ENCODE results near the gene BTBD10. TPM values are rescaled to one million over a fixed set of nuclear protein-coding genes. Genes with fewer than 3 reads are reported as not detected.

BTBD10 gene
- 37.1 and 38.6 TPM in 2 replicates for total RNA-seq (2014; rRNA removed; shearing (Covaris generic))

DNA sequence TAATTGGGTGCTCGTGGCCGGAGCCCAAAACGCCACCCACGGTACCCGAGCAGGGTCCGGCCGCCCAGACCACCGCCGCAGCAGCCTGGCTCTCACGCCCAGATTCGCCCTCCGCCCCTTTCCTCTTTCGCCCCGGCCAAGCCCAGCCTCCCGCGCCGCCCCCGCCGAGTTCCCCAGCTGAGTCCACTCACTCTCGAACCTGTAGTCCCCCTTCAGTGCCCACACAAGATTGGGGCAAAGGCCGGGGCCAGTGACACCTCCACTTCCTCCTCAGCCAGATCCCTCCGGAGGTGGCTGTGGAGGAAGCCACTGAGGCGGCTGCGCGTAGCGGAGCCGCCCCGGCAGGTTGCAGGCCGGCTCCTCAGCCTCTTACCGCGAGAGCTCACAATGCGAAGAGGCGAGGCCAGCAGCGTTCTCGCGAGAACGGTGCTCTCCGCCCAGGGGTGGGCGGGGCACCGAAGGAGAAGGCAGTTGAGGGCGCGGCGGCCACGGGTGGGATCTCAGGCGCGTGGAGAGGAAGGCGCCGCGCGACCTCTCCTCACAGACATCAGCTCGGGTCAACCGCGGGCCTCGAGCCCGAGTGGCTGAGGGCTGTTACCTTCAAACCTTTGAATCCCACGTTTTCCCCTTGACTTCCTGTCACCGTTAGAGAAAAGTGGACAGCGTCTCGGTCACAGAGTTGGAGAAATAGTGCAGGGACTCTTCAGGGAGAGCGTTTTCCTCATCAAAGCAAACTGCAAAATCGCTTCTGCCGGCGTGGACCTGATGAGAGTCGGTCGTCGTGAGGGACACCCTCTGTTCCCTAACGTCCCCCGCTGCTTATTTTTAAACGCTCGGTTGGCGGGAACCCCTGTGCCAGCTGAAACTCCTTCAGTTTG, at the start of gene BTBD10:
Gene BTBD10 (minus strand): TSS at position 322 of the 878 bp plus-strand sequence. CDS start 18,098 bp downstream, outside the sequence.
- DNase-seq, result peak; percentile 96 to 98

GRCh38 chr11:13503393-13503792, 40.4 kb upstream of the BTBD10 start:
- H3K27ac ChIP-seq, result no peak overlapping the region
- H3K27me3 ChIP-seq, result no peaks in the 10 kb centered on the region
- H3K36me3 ChIP-seq, result no peaks in the 10 kb centered on the region
- no peak overlapping the region for H3K4me3 ChIP-seq
- H3K4me1 ChIP-seq, result no peaks in the 10 kb centered on the region
- DNase-seq, result no peak
- no peaks in the 10 kb centered on the region for H3K9me3 ChIP-seq (replicated peaks)

More for the DNA sequence above, at the start of gene BTBD10:
- Histone ChIP-seq H3K36me3 (no peaks in the 10 kb centered on the region), H3K27me3 (no peaks in the 10 kb centered on the region), H3K27ac (peak within 1 kb of the TSS; percentile 76), H3K9me3 (replicated peaks) (no peaks in the 10 kb centered on the region), H3K4me3 (peak within 1 kb of the TSS; percentile 80), H3K4me1 (no peaks in the 10 kb centered on the region)

DNA sequence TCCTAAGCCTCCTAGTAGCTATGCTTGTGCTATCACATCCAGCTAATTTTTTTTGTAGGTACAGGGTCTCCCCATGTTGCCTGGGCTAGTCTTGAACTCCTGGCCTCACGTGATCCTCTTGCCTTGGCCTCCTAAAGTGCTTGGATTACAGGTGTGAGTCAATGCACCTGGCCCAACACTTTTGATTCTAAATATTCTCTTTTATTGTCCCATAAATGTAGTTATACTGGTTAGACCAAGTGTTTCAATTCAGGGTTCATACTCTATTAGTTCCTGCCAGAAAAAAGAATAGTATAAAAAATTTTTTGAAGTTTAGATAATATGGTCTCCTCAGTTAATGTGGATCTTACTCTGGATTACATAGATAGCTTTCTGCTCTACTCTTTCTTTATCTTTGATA, 39.5 kb upstream of the BTBD10 start:
- no peaks in the 10 kb centered on the region for H3K9me3 ChIP-seq (replicated peaks)
- H3K36me3 ChIP-seq, result no peaks in the 10 kb centered on the region
- DNase-seq, result no peak
- H3K27ac ChIP-seq, result no peak overlapping the region
- H3K27me3 ChIP-seq, result no peaks in the 10 kb centered on the region
- H3K4me1 ChIP-seq, result no peaks in the 10 kb centered on the region
- H3K4me3 ChIP-seq, result no peak overlapping the region

DNA sequence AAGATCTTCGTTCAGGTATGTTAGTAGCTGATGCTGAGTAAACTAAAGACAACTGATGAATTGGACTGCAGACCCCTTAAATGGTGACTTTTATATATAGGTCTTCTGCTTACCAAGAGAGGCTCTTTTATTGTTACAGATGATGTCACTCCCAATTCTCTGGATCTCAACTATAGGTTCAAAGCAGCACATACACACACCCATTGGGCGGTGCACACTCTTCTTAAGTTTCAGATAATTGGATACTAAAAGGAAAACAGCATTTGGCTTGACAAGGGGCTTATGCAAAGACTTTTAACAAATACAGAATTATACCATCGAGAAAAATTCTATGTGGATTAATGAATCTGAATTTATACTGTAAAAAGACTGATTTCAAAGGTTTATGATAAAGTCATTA, 32.9 kb upstream of the BTBD10 start, which contains the start of gene PTH:
Gene PTH (minus strand): TSS at position 69 of the 400 bp plus-strand sequence. CDS start 3,142 bp downstream, outside the sequence.
- no peak within 1 kb of the TSS for H3K4me3 ChIP-seq
- H3K27ac ChIP-seq, result no peak within 1 kb of the TSS
- H3K27me3 ChIP-seq, result no peaks in the 10 kb centered on the region; the same call in 1 of the 2 replicates
- no peaks in the 10 kb centered on the region for H3K4me1 ChIP-seq
- DNase-seq, result no peak
- no peaks in the 10 kb centered on the region for H3K36me3 ChIP-seq
- H3K9me3 ChIP-seq (replicated peaks), result no peaks in the 10 kb centered on the region

- H3K9me3 ChIP-seq (replicated peaks), result no peaks in the 10 kb centered on the region
- H3K4me1 ChIP-seq, result no peaks in the 10 kb centered on the region
- H3K4me3 ChIP-seq, result no peak overlapping the region
- H3K27me3 ChIP-seq, result peaks cover 1% of the 10 kb centered on the region; the same call in 1 of the 2 replicates
- H3K27ac ChIP-seq, result no peak overlapping the region
- DNase-seq, result no peak
- no peaks in the 10 kb centered on the region for H3K36me3 ChIP-seq
Measured at GRCh38 chr11:13494051-13494450, 31.0 kb upstream of the BTBD10 start.

GRCh38 chr11:13487661-13488030, 24.6 kb upstream of the BTBD10 start:
- no peaks in the 10 kb centered on the region for H3K36me3 ChIP-seq
- H3K27ac ChIP-seq, result no peak overlapping the region
- H3K4me1 ChIP-seq, result no peaks in the 10 kb centered on the region
- no peak overlapping the region for H3K4me3 ChIP-seq
- peak in 1 of 2 experiments; percentile 18 for DNase-seq
- H3K9me3 ChIP-seq (replicated peaks), result 0 out of 2 replicates have a peak, but pooled peaks cover 2% of the 10 kb centered on the region
- H3K27me3 ChIP-seq, result peaks cover 3% of the 10 kb centered on the region; the same call in 1 of the 2 replicates

- Histone ChIP-seq H3K4me1 (no peaks in the 10 kb centered on the region), H3K27me3 (peaks cover 3% of the 10 kb centered on the region; the same call in 1 of the 2 replicates), H3K36me3 (no peaks in the 10 kb centered on the region), H3K9me3 (replicated peaks) (0 out of 2 replicates have a peak, but pooled peaks cover 2% of the 10 kb centered on the region), H3K4me3 (no peak overlapping the region), H3K27ac (no peak overlapping the region)
- DNase-seq, result no peak
Measured at GRCh38 chr11:13486926-13487660, 24.1 kb upstream of the BTBD10 start.

GRCh38 chr11:13480198-13480597, 17.2 kb upstream of the BTBD10 start:
- Histone ChIP-seq H3K27ac (no peak overlapping the region), H3K4me1 (no peaks in the 10 kb centered on the region), H3K9me3 (replicated peaks) (peaks cover 5% of the 10 kb centered on the region; the same call in 1 of the 2 replicates), H3K27me3 (no peaks in the 10 kb centered on the region), H3K4me3 (no peak overlapping the region), H3K36me3 (no peaks in the 10 kb centered on the region)
- DNase-seq, result no peak

DNA sequence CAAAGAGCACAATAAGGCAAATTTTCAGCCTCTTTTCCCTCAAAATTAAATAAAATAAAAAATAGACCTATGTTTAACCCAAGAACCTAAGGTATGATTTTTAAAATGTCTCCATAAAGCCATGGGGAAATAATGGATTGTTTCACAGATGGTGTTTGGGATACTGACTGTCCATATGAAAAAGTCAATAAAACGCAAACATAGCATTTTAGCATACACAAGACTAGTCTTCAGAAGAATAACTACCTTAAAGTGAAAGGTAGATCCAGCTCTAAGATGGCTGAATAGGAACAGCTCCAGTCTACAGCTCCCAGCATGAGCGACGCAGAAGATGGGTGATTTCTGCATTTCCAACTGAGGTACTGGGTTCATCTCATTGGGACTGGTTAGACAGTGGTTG, 16.7 kb upstream of the BTBD10 start:
- Histone ChIP-seq H3K27ac (no peak overlapping the region), H3K9me3 (replicated peaks) (peaks cover 2% of the 10 kb centered on the region; the same call in 1 of the 2 replicates), H3K27me3 (no peaks in the 10 kb centered on the region), H3K4me1 (no peaks in the 10 kb centered on the region), H3K36me3 (no peaks in the 10 kb centered on the region), H3K4me3 (no peak overlapping the region)
- no peak for DNase-seq

GRCh38 chr11:13475091-13475490, 12.1 kb upstream of the BTBD10 start:
- Histone ChIP-seq H3K4me1 (peaks cover 13% of the 10 kb centered on the region), H3K27me3 (no peaks in the 10 kb centered on the region), H3K9me3 (replicated peaks) (peaks cover 2% of the 10 kb centered on the region; the same call in 1 of the 2 replicates), H3K27ac (no peak overlapping the region), H3K36me3 (no peaks in the 10 kb centered on the region), H3K4me3 (no peak overlapping the region)
- no peak for DNase-seq

DNA sequence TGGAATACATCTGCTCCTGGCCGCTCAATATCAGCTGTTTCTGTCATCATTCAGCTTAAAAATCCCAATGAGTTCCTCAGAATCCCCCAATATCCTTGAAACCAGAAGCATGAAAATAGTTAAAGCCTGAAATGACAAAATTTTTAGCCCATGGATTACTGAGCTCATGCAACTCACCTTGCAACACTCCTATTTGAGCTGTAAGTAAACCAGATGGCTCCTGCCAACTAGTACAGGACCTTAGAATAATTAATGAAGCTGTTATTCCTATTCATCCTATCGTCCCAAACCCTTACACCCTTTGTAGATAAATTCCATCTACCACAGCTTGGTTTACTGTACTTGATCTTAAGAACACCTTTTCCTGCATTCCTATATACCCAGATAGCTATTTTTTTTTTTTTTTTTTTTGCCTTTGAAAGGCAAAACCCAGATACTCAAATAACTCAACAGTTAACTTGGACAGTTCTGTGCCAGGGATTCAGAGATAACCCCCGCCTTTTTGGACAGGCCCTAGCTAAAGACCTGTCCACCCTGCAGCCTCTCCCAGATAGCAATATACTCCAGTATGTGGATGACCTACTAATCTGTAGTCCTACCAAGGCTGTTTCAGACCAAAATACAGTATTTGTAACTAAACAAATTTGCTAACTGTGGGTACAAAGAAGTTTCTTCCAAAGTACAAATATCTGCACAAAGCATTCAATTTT, 10.1 kb upstream of the BTBD10 start:
- H3K36me3 ChIP-seq, result no peaks in the 10 kb centered on the region
- H3K4me1 ChIP-seq, result peaks cover 13% of the 10 kb centered on the region
- H3K27ac ChIP-seq, result no peak overlapping the region
- DNase-seq, result no peak
- no peak overlapping the region for H3K4me3 ChIP-seq
- no peaks in the 10 kb centered on the region for H3K27me3 ChIP-seq
- H3K9me3 ChIP-seq (replicated peaks), result peaks cover 5% of the 10 kb centered on the region; the same call in 1 of the 2 replicates

DNA sequence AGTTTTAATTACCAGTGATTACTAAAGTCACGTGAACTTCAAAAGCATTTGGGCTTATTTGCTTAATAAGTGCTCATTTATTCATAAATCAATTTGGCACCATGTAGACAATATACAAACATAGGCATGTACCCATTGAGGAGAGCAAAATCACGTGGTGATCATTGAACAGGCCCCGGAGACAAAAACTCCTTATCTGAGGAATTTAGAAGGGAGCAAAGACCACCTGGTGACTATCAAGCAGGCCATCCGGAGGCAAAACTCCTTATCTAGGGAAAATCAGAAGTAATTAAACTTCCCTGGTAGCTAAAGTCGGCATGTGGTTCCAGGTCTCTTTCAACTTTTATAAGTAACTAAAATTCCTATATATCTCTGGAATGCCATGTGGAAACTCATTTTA, 5.7 kb upstream of the BTBD10 start:
- H3K4me3 ChIP-seq, result no peak overlapping the region
- H3K36me3 ChIP-seq, result no peaks in the 10 kb centered on the region
- no peak overlapping the region for H3K27ac ChIP-seq
- 0 out of 2 replicates have a peak, but pooled peaks cover 3% of the 10 kb centered on the region for H3K9me3 ChIP-seq (replicated peaks)
- H3K4me1 ChIP-seq, result peaks cover 13% of the 10 kb centered on the region
- no peak for DNase-seq
- no peaks in the 10 kb centered on the region for H3K27me3 ChIP-seq

- H3K27ac ChIP-seq, result no peak overlapping the region
- no peak overlapping the region for H3K4me3 ChIP-seq
- no peaks in the 10 kb centered on the region for H3K36me3 ChIP-seq
- H3K27me3 ChIP-seq, result no peaks in the 10 kb centered on the region
- H3K9me3 ChIP-seq (replicated peaks), result 0 out of 2 replicates have a peak, but pooled peaks cover 3% of the 10 kb centered on the region
- peak; percentile 22 to 62 for DNase-seq
- no peaks in the 10 kb centered on the region for H3K4me1 ChIP-seq
Measured at GRCh38 chr11:13465909-13466371, 2.9 kb upstream of the BTBD10 start.

DNA sequence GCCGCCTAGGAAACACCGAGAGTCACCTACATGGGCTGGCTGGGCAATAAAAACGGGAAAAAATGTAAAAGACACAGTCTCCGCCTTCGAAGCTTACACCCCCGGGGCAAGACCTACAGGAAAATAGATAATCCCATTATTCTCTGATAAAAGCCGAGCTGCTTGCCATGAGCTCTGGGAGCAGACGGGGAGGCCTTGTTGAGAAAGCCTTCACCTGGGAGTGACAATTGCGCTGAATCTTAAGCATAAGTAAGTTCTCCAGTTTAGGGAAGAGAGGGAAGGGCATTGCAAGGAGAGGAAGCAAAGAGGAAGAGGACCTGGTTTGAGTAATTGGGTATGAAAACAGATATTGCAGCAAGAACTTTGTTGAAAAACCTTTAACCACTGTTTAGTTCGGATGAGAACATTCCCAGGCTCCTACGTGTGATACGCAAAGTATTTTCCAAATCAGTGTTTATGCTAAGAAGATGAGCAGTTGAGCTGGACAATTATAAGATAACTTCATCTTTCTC, 813 bp upstream of the BTBD10 start:
- no peaks in the 10 kb centered on the region for H3K4me1 ChIP-seq
- H3K36me3 ChIP-seq, result no peaks in the 10 kb centered on the region
- no peaks in the 10 kb centered on the region for H3K27me3 ChIP-seq
- peak overlapping the region; percentile 76 for H3K27ac ChIP-seq
- H3K4me3 ChIP-seq, result peak overlapping the region; percentile 80
- no peak for DNase-seq
- 0 out of 2 replicates have a peak, but pooled peaks cover 3% of the 10 kb centered on the region for H3K9me3 ChIP-seq (replicated peaks)

Measured in SJCRH30 (cell line).